Osteocyte (in vitro differentiated cells): ENCODE results near the gene LRRC8C. TPM values are rescaled to one million over a fixed set of nuclear protein-coding genes. Genes with fewer than 3 reads are reported as not detected.

Experiments used
- DNase-seq: peaks from one replicate; pipeline ENCODE4 v3.0.0; 2021; ENCODE audit warnings: mixed read lengths; ENCODE audit not compliant: unreplicated experiment; ENCODE audit errors: extremely low spot score
- H3K27ac Mint-ChIP-seq: one replicate; pipeline ENCODE4 v1.8.0; 2021; ENCODE audit warnings: mild to moderate bottlenecking, mixed read lengths; ENCODE audit not compliant: unreplicated experiment
- H3K27me3 Mint-ChIP-seq: one replicate; pipeline ENCODE4 v1.8.0; 2021; ENCODE audit warnings: mixed read lengths; ENCODE audit not compliant: unreplicated experiment
- H3K36me3 Mint-ChIP-seq: one replicate; pipeline ENCODE4 v1.8.0; 2021; ENCODE audit warnings: mixed read lengths; ENCODE audit not compliant: unreplicated experiment
- H3K4me1 Mint-ChIP-seq: one replicate; pipeline ENCODE4 v1.8.0; 2021; ENCODE audit warnings: mixed read lengths; ENCODE audit not compliant: unreplicated experiment
- H3K4me3 Mint-ChIP-seq: one replicate; pipeline ENCODE4 v1.8.0; 2021; ENCODE audit warnings: mild to moderate bottlenecking, moderate library complexity, mixed read lengths; ENCODE audit not compliant: unreplicated experiment
- H3K9me3 Mint-ChIP-seq: one replicate; pipeline ENCODE4 v1.8.0; 2021; ENCODE audit warnings: mixed read lengths; ENCODE audit not compliant: unreplicated experiment
- CTCF ChIP-seq: fragments of 200-600 bp; sonication (generic); IDR thresholded peaks from 2 replicates; pipeline ENCODE4 v1.5.0; 2021; ENCODE audit warnings: antibody characterized with exemption, mild to moderate bottlenecking, moderate library complexity
- total RNA-seq: library from RNA; stranded (reverse); gene quantifications from 2 replicates; pipeline ENCODE4 v1.2.1, GENCODE V29; 2021

Gene LRRC8C
- total RNA-seq, 1 donor from 2014 or later, result 3.5 TPM

DNA sequence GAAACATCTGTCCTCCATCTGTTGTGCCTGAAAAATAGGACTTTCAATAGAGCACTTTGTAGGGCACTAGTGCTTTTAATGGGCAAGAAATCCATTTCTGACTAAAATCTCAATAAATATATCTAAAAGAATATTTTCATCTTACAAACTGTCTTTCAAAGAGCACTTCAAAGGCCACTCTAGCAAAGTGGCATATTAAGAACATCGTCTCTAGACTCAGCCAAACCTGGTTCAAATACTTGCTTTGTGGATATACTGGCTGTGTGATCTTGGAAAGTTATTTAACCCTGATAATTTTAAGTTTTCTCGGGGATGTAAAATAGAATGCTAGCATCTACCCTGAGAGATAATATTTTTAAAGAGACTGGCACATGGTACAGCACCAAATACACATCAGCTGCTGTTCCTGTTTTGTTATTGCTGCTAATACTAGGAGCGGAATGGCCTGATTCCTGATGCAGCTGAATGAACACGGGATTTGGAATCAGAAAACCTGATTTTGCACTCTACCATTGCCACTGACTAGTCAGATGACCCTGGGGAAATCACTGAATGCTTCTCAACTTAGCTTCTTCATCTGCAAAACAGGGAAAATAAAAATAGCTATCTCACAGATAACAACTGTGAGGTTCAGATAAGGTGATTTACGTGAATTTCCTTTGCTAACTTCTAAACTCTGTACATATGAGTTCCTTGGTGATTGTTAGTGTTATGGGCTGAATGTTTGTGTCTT lies 25.2 kb upstream of the LRRC8C start:
- no peak for DNase-seq
- Mint-ChIP-seq H3K4me3 (no peak overlapping the region), H3K9me3 (no peaks in the 10 kb centered on the region), H3K27me3 (no peaks in the 10 kb centered on the region), H3K4me1 (peaks cover 27% of the 10 kb centered on the region), H3K27ac (no peak overlapping the region), H3K36me3 (no peaks in the 10 kb centered on the region)
- no peak for TF ChIP-seq CTCF

GRCh38 chr1:89608319-89608983 lies 24.5 kb upstream of the LRRC8C start:
- no peak overlapping the region for H3K4me3 Mint-ChIP-seq

DNA sequence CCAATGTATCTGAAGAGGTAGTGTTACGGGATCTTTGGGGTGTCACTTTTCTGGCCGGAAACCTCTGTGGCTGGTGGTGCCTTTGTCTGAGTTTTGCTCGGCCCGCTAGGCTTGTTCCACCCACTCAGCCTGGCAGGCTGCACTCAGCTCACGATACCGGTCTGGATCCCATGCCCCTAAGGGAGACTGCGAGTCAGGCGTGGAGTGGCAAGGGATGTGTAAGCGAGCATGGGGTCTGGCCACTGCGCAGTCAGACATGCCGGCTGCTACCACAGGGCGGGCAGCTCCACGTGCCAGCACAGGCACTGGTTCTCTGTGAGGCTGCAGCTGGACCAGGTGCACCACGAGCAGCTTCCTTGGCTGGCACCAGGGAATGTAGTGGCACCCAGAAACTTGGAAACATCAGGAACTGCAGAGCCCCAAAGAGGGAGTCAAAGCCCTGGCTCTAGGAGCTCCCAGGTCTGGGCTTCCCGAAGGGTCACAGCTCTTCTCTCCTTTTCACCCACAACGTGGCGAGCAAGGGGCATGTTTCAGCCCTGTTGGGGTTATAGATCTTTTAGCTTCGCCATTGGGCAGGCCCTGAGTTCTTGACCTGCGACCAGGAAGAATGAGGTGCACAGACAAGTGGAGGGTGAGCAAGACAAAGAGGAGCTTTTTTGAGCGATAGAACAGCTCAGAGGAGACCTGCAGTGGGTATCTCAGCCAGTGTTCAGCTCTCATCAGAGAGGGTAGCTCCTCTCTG lies 23.8 kb upstream of the LRRC8C start:
- Mint-ChIP-seq H3K36me3 (no peaks in the 10 kb centered on the region), H3K27ac (no peak overlapping the region), H3K27me3 (no peaks in the 10 kb centered on the region), H3K4me3 (no peak overlapping the region), H3K4me1 (peaks cover 22% of the 10 kb centered on the region), H3K9me3 (no peaks in the 10 kb centered on the region)
- no peak for DNase-seq
- no peak for TF ChIP-seq CTCF

More at GRCh38 chr1:89608319-89608983, 24.5 kb upstream of the LRRC8C start:
- TF ChIP-seq CTCF, result no peak
- Mint-ChIP-seq H3K4me1 (peaks cover 27% of the 10 kb centered on the region), H3K27ac (no peak overlapping the region), H3K9me3 (no peaks in the 10 kb centered on the region), H3K27me3 (no peaks in the 10 kb centered on the region), H3K36me3 (no peaks in the 10 kb centered on the region)
- DNase-seq, result no peak

DNA sequence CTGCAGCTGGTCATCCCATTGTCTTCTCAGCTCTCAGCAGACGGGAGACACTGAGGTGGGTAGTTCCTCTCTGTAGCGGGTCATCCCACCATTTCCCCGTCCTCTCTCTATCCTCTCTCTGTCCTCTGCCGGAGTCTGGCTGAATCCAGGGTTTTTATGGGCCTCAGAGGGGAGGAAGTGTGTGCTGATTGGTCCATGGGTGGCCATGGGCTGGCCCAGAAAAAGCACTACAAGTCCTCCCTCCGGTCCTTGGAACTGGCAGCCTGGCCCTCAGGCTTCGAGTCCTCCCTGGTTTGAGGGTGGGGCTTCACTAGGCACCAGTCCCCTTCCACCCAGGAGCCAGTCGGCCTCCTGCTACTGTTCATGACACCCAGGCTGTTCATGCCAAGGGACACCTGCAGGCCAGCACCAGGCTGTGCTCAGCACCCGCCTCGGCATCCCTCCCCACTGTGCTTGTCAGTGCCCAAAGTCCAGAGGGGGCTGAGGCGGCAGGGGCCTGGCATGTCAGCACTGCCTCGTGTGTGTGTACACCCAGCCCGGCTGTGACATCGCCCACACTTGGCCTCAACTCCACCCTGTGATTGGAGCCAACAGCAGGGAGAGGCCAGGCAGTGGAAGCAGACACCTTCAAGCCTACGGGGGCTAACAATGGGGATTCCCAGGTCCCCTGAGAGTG lies 23.0 kb upstream of the LRRC8C start:
- Mint-ChIP-seq H3K9me3 (no peaks in the 10 kb centered on the region), H3K4me3 (no peak overlapping the region), H3K4me1 (peaks cover 22% of the 10 kb centered on the region), H3K27me3 (no peaks in the 10 kb centered on the region), H3K27ac (no peak overlapping the region), H3K36me3 (no peaks in the 10 kb centered on the region)
- no peak for TF ChIP-seq CTCF
- no peak for DNase-seq
